Measurements from ENCODE around the gene OSBPL2.

OSBPL2 gene

GRCh38 chr20:62313460-62314338 lies 75.4 kb downstream of the OSBPL2 start:
- DNase-seq (ENCODE audit: low spot score) = no peak

- DNase-seq (ENCODE audit: low spot score) = no peak
Measured at GRCh38 chr20:62314339-62314638, 76.0 kb downstream of the OSBPL2 start.

GRCh38 chr20:62314711-62315302 lies 76.5 kb downstream of the OSBPL2 start:
- DNase-seq (ENCODE audit: low spot score) = no peak

- DNase-seq (ENCODE audit: low spot score) = no peak
Measured at GRCh38 chr20:62315773-62316172, 77.5 kb downstream of the OSBPL2 start.

- no peak for DNase-seq (ENCODE audit: low spot score)
Measured at GRCh38 chr20:62316331-62317166, 78.2 kb downstream of the OSBPL2 start.

GRCh38 chr20:62317167-62317655 lies 78.9 kb downstream of the OSBPL2 start:
- no peak for DNase-seq (ENCODE audit: low spot score)

- DNase-seq (ENCODE audit: low spot score) = no peak
Measured at GRCh38 chr20:62318400-62319345, 80.4 kb downstream of the OSBPL2 start.

- no peak for DNase-seq (ENCODE audit: low spot score)
Measured at GRCh38 chr20:62319346-62319909, 81.1 kb downstream of the OSBPL2 start.

- no peak for DNase-seq (ENCODE audit: low spot score)
Measured at GRCh38 chr20:62320581-62321354, 82.4 kb downstream of the OSBPL2 start.

- no peak for DNase-seq (ENCODE audit: low spot score)
Measured at GRCh38 chr20:62321521-62321948, 83.2 kb downstream of the OSBPL2 start.

- DNase-seq (ENCODE audit: low spot score) = no peak
Measured at GRCh38 chr20:62321975-62322374, 83.7 kb downstream of the OSBPL2 start.

GRCh38 chr20:62322492-62323041 lies 84.2 kb downstream of the OSBPL2 start:
- DNase-seq (ENCODE audit: low spot score) = no peak

- DNase-seq (ENCODE audit: low spot score) = no peak
Measured at GRCh38 chr20:62323146-62323979, 85.0 kb downstream of the OSBPL2 start.

- no peak for DNase-seq (ENCODE audit: low spot score)
Measured at GRCh38 chr20:62323980-62324906, 85.9 kb downstream of the OSBPL2 start.

GRCh38 chr20:62325172-62325905 lies 87.0 kb downstream of the OSBPL2 start:
- DNase-seq (ENCODE audit: low spot score) = no peak

GRCh38 chr20:62326559-62326958 lies 88.2 kb downstream of the OSBPL2 start:
- DNase-seq (ENCODE audit: low spot score) = no peak

Measured in AG08395 (cell line).